ENCODE data around the gene BMAL1.

DNA sequence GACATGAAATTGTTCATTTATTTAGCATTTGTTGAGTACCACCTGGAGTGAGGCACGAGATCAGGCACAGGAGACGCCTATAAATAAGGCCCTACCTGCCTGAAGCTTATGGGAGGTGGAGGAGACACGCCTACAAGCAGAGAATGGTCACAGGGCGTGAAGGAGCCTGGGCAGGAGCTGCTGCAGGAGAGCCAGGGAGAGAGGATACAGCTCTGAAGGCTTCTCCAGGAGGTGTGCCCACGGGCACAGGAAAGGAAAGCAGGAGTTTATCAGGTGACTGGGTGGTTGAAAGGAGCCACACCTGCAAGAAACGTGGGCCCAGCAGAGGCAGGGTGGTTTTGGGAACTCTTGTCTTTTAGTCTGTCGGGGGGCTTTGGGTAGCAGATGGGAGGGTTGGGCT lies 70.3 kb downstream of the BMAL1 start:
- TF ChIP-seq POLR2A (IDR thresholded peaks at IDR 0.05; ENCODE audit: low read depth, low read length) (no peak), TAF1 (IDR thresholded peaks at IDR 0.05; ENCODE audit: low read depth, low read length) (no peak), POLR2AphosphoS5 (IDR thresholded peaks at IDR 0.05; ENCODE audit: low read depth, low read length) (no peak), SPI1 (IDR thresholded peaks at IDR 0.05; ENCODE audit: low read depth, low read length) (no peak)

Measured in GM12891 (cell line).